SK-N-SH treated with all-trans-retinoic acid at 6 μM for 48 hours (cell line): ENCODE data around the gene CLCF1.
A peak's percentile ranks its signal among the peaks of the same experiment; 100 is the strongest.

Source experiments
- ATAC-seq: fragments of 200-7000 bp; cut with Tn5 transposase; 3 replicates; pipeline ENCODE4 v1.9.1; 2020; ENCODE audit warnings: mild to moderate bottlenecking, moderate library complexity
- ARNTL ChIP-seq: fragments of 450-650 bp; formaldehyde crosslinking; IDR thresholded peaks from 2 replicates; pipeline ENCODE4 v1.5.0; 2020; ENCODE audit warnings: low read depth, mild to moderate bottlenecking, moderate library complexity, borderline replicate concordance
- BACH2 ChIP-seq: fragments of 250-450 bp; sonication (Bioruptor Pico); IDR thresholded peaks from 2 replicates; pipeline ENCODE4 v1.9.0; 2021; ENCODE audit warnings: mild to moderate bottlenecking, borderline replicate concordance
- CSDC2 ChIP-seq: fragments of 250-450 bp; sonication (Bioruptor Pico); IDR thresholded peaks from 2 replicates; pipeline ENCODE4 v1.5.0; 2020; ENCODE audit warnings: mild to moderate bottlenecking, moderate library complexity
- ESRRG ChIP-seq: fragments of 250-450 bp; sonication (Bioruptor Pico); IDR thresholded peaks from 2 replicates; pipeline ENCODE4 v1.6.1; 2021; ENCODE audit warnings: mild to moderate bottlenecking
- GLIS3 ChIP-seq: fragments of 250-450 bp; sonication (Bioruptor Pico); IDR thresholded peaks from 2 replicates; pipeline ENCODE4 v1.5.0; 2020; ENCODE audit warnings: mild to moderate bottlenecking, moderate library complexity
- ISL1 ChIP-seq: fragments of 250-450 bp; sonication (Bioruptor Pico); IDR thresholded peaks from 2 replicates; pipeline ENCODE4 v2.1.2; 2022; ENCODE audit warnings: mild to moderate bottlenecking, moderate library complexity
- OSR1 ChIP-seq: fragments of 250-450 bp; sonication (Bioruptor Pico); IDR thresholded peaks from 2 replicates; pipeline ENCODE4 v1.8.0; 2022; ENCODE audit warnings: moderate library complexity, mild to moderate bottlenecking, inconsistent platforms
- PPARA ChIP-seq: fragments of 250-450 bp; sonication (Bioruptor Pico); IDR thresholded peaks from 2 replicates; pipeline ENCODE4 v1.5.0; 2020; ENCODE audit warnings: mild to moderate bottlenecking, borderline replicate concordance
- RARB ChIP-seq: fragments of 250-450 bp; sonication (Bioruptor Pico); IDR thresholded peaks from 2 replicates; pipeline ENCODE4 v1.8.0; 2021; ENCODE audit warnings: mild to moderate bottlenecking, moderate library complexity
- TCF4 ChIP-seq: fragments of 250-450 bp; sonication (Bioruptor Pico); IDR thresholded peaks from 2 replicates; pipeline ENCODE4 v1.8.0; 2021; ENCODE audit warnings: mild to moderate bottlenecking, moderate library complexity, borderline replicate concordance
- TOX ChIP-seq: fragments of 250-450 bp; sonication (Bioruptor Pico); IDR thresholded peaks from 2 replicates; pipeline ENCODE4 v1.8.0; 2021; ENCODE audit warnings: mild to moderate bottlenecking, moderate library complexity, borderline replicate concordance
- ZC3H10 ChIP-seq: fragments of 250-450 bp; sonication (Bioruptor Pico); IDR thresholded peaks from 2 replicates; pipeline ENCODE4 v1.5.1; 2021; ENCODE audit warnings: mild to moderate bottlenecking, moderate library complexity
- ZFP3 ChIP-seq: fragments of 250-450 bp; sonication (Bioruptor Pico); IDR thresholded peaks from 2 replicates; pipeline ENCODE4 v1.5.0; 2020; ENCODE audit warnings: mild to moderate bottlenecking, moderate library complexity
- ZFP30 ChIP-seq: fragments of 450-650 bp; formaldehyde crosslinking; IDR thresholded peaks from 2 replicates; pipeline ENCODE4 v1.5.0; 2022; ENCODE audit warnings: mild to moderate bottlenecking, moderate library complexity
- ZNF565 ChIP-seq: fragments of 450-650 bp; formaldehyde crosslinking; conservative IDR thresholded peaks from 2 replicates; pipeline ENCODE4 v1.5.0; 2020; ENCODE audit warnings: low read depth, mild to moderate bottlenecking, moderate library complexity
- ZNF70 ChIP-seq: fragments of 450-650 bp; formaldehyde crosslinking; IDR thresholded peaks from 2 replicates; pipeline ENCODE4 v1.5.0; 2020; ENCODE audit warnings: mild to moderate bottlenecking, moderate library complexity
- ZNF8 ChIP-seq: fragments of 450-650 bp; formaldehyde crosslinking; IDR thresholded peaks from 2 replicates; pipeline ENCODE4 v1.5.0; 2020; ENCODE audit warnings: mild to moderate bottlenecking, moderate library complexity
- TF ChIP-seq, protein P1 (sequence below): fragments of 250-450 bp; sonication (Bioruptor Pico); IDR thresholded peaks from 2 replicates; pipeline ENCODE4 v1.5.1; 2020; ENCODE audit warnings: low read depth, mild to moderate bottlenecking, moderate library complexity
- TF ChIP-seq, protein P2 (sequence below): fragments of 250-450 bp; sonication (Bioruptor Pico); IDR thresholded peaks from 2 replicates; pipeline ENCODE4 v1.5.0; 2020; ENCODE audit warnings: mild to moderate bottlenecking, moderate library complexity
- TF ChIP-seq, protein P3 (sequence below): fragments of 250-450 bp; sonication (Bioruptor Pico); IDR thresholded peaks from 2 replicates; pipeline ENCODE4 v1.8.0; 2021; ENCODE audit warnings: low read depth, mild to moderate bottlenecking, moderate library complexity, borderline replicate concordance
- TF ChIP-seq, protein P4 (sequence below): fragments of 250-450 bp; sonication (Bioruptor Pico); IDR thresholded peaks from 2 replicates; pipeline ENCODE4 v1.5.1; 2021; ENCODE audit warnings: mild to moderate bottlenecking, moderate library complexity
- TF ChIP-seq, protein P5 (sequence below): fragments of 250-450 bp; sonication (Bioruptor Pico); IDR thresholded peaks from 2 replicates; pipeline ENCODE4 v1.8.0; 2020; ENCODE audit warnings: mild to moderate bottlenecking, moderate library complexity, borderline replicate concordance

Gene CLCF1

DNA sequence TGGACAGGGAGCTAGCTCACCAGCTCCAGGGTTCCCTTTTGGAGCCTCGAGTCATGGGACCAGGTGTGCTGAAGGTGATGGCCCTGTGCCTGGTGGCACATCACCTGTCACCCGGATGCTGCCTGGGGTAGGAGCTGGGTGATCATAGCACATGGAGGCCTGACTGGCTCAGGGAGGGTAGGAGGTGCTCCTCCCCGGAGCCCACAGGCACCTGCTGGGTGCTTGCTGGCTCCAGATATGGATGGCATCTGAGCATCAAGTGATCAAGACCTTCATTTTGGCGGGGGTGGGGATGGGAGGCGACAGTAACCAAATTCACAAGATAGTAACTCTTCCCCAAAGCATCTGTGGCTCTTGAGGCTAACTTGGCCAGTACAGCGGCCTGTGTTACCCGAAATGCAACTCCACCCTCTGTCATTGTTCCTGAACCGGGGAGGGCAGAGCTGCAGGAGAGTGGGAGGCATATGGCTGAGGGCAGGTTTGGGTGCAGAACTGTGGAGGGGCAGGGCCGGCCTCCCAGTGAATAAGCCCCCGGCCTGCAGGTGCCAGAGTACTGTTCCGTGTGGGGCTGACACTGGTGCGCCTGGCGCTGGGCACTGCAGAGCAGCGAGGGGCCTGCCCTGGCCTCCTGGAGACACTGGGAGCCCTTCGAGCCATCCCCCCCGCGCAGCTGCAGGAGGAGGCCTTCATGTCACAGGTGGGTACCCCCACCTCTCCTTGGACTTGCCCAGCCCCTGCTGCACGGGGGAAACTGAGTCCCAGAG, 35.2 kb upstream of the CLCF1 start:
- TF ChIP-seq, protein P1, sequence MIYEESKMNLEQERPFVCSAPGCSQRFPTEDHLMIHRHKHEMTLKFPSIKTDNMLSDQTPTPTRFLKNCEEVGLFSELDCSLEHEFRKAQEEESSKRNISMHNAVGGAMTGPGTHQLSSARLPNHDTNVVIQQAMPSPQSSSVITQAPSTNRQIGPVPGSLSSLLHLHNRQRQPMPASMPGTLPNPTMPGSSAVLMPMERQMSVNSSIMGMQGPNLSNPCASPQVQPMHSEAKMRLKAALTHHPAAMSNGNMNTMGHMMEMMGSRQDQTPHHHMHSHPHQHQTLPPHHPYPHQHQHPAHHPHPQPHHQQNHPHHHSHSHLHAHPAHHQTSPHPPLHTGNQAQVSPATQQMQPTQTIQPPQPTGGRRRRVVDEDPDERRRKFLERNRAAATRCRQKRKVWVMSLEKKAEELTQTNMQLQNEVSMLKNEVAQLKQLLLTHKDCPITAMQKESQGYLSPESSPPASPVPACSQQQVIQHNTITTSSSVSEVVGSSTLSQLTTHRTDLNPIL (CRISPR knock-in tag), result no peak
- TF ChIP-seq ZFP30 (CRISPR knock-in tag), result no peak
- no peak for TF ChIP-seq BACH2 (CRISPR knock-in tag)
- TF ChIP-seq GLIS3 (CRISPR knock-in tag), result no peak
- TF ChIP-seq, protein P2, sequence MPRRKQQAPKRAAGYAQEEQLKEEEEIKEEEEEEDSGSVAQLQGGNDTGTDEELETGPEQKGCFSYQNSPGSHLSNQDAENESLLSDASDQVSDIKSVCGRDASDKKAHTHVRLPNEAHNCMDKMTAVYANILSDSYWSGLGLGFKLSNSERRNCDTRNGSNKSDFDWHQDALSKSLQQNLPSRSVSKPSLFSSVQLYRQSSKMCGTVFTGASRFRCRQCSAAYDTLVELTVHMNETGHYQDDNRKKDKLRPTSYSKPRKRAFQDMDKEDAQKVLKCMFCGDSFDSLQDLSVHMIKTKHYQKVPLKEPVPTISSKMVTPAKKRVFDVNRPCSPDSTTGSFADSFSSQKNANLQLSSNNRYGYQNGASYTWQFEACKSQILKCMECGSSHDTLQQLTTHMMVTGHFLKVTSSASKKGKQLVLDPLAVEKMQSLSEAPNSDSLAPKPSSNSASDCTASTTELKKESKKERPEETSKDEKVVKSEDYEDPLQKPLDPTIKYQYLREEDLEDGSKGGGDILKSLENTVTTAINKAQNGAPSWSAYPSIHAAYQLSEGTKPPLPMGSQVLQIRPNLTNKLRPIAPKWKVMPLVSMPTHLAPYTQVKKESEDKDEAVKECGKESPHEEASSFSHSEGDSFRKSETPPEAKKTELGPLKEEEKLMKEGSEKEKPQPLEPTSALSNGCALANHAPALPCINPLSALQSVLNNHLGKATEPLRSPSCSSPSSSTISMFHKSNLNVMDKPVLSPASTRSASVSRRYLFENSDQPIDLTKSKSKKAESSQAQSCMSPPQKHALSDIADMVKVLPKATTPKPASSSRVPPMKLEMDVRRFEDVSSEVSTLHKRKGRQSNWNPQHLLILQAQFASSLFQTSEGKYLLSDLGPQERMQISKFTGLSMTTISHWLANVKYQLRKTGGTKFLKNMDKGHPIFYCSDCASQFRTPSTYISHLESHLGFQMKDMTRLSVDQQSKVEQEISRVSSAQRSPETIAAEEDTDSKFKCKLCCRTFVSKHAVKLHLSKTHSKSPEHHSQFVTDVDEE (CRISPR knock-in tag), result no peak
- no peak for TF ChIP-seq ZC3H10
- no peak for TF ChIP-seq ZNF8 (CRISPR knock-in tag)
- no peak for TF ChIP-seq ZNF565 (CRISPR knock-in tag)
- no peak for TF ChIP-seq ARNTL (CRISPR knock-in tag)
- TF ChIP-seq PPARA, result no peak
- TF ChIP-seq ISL1, result no peak
- TF ChIP-seq, protein P3, sequence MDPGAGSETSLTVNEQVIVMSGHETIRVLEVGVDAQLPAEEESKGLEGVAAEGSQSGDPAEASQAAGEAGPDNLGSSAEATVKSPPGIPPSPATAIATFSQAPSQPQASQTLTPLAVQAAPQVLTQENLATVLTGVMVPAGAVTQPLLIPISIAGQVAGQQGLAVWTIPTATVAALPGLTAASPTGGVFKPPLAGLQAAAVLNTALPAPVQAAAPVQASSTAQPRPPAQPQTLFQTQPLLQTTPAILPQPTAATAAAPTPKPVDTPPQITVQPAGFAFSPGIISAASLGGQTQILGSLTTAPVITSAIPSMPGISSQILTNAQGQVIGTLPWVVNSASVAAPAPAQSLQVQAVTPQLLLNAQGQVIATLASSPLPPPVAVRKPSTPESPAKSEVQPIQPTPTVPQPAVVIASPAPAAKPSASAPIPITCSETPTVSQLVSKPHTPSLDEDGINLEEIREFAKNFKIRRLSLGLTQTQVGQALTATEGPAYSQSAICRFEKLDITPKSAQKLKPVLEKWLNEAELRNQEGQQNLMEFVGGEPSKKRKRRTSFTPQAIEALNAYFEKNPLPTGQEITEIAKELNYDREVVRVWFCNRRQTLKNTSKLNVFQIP (CRISPR knock-in tag), result no peak
- no peak for TF ChIP-seq TOX
- no peak for TF ChIP-seq ESRRG
- no peak for TF ChIP-seq TCF4 (CRISPR knock-in tag)
- no peak for TF ChIP-seq RARB
- ATAC-seq, result no peak

DNA sequence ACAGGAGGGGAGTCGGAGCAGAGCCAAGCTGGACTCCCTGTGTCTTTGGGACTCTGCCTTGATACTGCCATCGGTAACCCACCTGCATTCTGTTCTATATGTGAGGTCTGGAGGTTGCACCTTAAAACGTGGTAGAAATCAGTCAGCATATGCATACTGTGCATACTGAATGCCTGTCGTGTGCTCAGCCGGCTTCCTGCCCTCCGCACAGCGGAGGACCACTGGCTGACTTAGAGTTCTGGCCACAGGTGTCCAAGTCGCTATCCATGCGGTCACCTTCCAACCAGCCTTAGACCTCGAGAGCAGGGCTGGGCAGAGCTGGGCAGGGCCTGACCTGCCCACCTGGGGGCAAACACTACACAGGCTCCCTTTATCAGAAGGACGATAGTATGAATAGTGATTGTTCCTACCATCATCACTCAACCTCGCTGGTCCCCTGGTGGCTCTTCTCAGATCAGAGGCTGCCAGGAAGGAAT, 34.3 kb upstream of the CLCF1 start:
- TF ChIP-seq ZFP30 (CRISPR knock-in tag) (no peak), PPARA (no peak), OSR1 (no peak), CSDC2 (CRISPR knock-in tag) (no peak)
- TF ChIP-seq, protein P1 (CRISPR knock-in tag), result no peak
- no peak for ATAC-seq

DNA sequence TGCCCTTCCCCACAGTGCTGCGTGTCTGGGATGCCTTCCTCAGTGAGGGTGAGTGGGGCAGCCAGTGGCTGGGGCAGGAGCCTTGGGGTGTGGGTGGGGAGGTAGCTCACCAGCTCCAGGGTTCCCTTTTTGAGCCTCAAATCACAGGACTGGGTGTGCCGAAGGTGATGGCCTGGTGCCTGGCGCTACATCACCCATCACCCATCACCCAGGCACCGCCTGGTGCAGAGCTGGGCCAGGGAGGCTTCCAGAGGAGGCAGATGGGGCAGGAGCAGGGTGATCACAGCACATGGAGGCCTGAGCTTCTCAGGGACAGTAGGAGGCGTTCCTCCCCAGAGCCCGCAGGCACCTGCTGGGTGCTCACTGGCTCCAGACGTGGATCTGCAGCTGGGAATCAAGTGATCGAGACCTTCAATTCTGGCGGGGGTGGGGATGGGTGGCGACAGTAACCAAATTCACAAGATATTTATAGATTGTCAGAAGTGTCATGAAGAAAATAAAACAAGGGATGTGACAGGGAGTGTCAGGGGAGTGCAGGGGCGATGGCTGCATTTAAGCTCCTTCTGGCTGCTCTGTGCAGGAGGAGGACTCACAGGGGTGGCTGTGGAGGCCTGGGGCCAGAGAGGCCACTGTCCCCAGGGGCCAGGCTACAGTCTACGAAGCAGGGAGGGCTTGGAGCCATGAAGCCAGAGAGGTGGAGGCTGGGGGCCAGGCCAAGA, 33.7 kb upstream of the CLCF1 start:
- ATAC-seq, result peak; percentile 19; the same call in 2 of the 3 replicates
- TF ChIP-seq OSR1 (no peak), ZNF8 (CRISPR knock-in tag) (no peak), ZFP3 (CRISPR knock-in tag) (no peak), TCF4 (CRISPR knock-in tag) (no peak), ZNF565 (CRISPR knock-in tag) (no peak), GLIS3 (CRISPR knock-in tag) (no peak), PPARA (no peak), ZNF70 (CRISPR knock-in tag) (no peak), CSDC2 (CRISPR knock-in tag) (no peak), ZC3H10 (no peak), RARB (no peak), ZFP30 (CRISPR knock-in tag) (no peak), ARNTL (CRISPR knock-in tag) (no peak), ESRRG (no peak)
- TF ChIP-seq, protein P4, sequence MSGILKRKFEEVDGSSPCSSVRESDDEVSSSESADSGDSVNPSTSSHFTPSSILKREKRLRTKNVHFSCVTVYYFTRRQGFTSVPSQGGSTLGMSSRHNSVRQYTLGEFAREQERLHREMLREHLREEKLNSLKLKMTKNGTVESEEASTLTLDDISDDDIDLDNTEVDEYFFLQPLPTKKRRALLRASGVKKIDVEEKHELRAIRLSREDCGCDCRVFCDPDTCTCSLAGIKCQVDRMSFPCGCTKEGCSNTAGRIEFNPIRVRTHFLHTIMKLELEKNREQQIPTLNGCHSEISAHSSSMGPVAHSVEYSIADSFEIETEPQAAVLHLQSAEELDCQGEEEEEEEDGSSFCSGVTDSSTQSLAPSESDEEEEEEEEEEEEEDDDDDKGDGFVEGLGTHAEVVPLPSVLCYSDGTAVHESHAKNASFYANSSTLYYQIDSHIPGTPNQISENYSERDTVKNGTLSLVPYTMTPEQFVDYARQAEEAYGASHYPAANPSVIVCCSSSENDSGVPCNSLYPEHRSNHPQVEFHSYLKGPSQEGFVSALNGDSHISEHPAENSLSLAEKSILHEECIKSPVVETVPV (CRISPR knock-in tag), result no peak
- TF ChIP-seq, protein P5, sequence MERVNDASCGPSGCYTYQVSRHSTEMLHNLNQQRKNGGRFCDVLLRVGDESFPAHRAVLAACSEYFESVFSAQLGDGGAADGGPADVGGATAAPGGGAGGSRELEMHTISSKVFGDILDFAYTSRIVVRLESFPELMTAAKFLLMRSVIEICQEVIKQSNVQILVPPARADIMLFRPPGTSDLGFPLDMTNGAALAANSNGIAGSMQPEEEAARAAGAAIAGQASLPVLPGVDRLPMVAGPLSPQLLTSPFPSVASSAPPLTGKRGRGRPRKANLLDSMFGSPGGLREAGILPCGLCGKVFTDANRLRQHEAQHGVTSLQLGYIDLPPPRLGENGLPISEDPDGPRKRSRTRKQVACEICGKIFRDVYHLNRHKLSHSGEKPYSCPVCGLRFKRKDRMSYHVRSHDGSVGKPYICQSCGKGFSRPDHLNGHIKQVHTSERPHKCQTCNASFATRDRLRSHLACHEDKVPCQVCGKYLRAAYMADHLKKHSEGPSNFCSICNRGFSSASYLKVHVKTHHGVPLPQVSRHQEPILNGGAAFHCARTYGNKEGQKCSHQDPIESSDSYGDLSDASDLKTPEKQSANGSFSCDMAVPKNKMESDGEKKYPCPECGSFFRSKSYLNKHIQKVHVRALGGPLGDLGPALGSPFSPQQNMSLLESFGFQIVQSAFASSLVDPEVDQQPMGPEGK (CRISPR knock-in tag), result no peak
